Caco-2 (cell line): Measurements from ENCODE around the gene PTPA. TPM values are rescaled to one million over a fixed set of nuclear protein-coding genes. Genes with fewer than 3 reads are reported as not detected.

Experiments
- BruUV-seq: library from RNA; stranded (reverse); fragments of 400-500 nt; replicated peaks from 2 replicates; lab custom pipeline; 2021; lab: Mats Ljungman, UMichigan
- CTCF ChIA-PET: fragments of 300-600 bp; sonication (Branson Sonifier 250); formaldehyde crosslinking; loops from one replicate; lab custom pipeline; 2022; ENCODE audit warnings: antibody characterized with exemption; lab: Charles Lee
- POLR2A ChIA-PET: fragments of 300-600 bp; sonication (Branson Sonifier 250); formaldehyde crosslinking; loops from one replicate; lab custom pipeline; 2022; ENCODE audit warnings: antibody characterized with exemption; lab: Charles Lee
- DNase-seq, 2 experiments: peaks; one replicate each; pipeline versions ENCODE4 v3.0.0 to v3.0.0-alpha.2; 2020 to 2022
- H3K27me3 ChIP-seq: replicated peaks from 2 replicates; pipeline ENCODE4 v1.6.0; 2011; ENCODE audit warnings: low read length; ENCODE audit not compliant: control insufficient read depth, insufficient read depth
- H3K36me3 ChIP-seq: 2 replicates; pipeline ENCODE4 v1.5.1; 2011; ENCODE audit warnings: low read length; ENCODE audit not compliant: control insufficient read depth, insufficient read depth
- H3K4me1 ChIP-seq: fragments of 250-450 bp; sonication (Bioruptor Pico); 2 replicates; pipeline ENCODE4 v1.5.1; 2020; ENCODE audit warnings: mild to moderate bottlenecking
- H3K4me3 ChIP-seq: 2 replicates; pipeline ENCODE4 v1.5.1; 2011; ENCODE audit warnings: low read depth, mild to moderate bottlenecking, control low read depth, low read length
- H3K9me3 ChIP-seq: fragments of 250-450 bp; sonication (Bioruptor Pico); 2 replicates; pipeline ENCODE4 v1.5.1; 2020; ENCODE audit warnings: mild to moderate bottlenecking, moderate library complexity
- H3K27ac Mint-ChIP-seq: one replicate; pipeline ENCODE4 v1.8.0; 2022; ENCODE audit warnings: mixed read lengths; ENCODE audit not compliant: unreplicated experiment
- H3K27me3 Mint-ChIP-seq: one replicate; pipeline ENCODE4 v1.8.0; 2022; ENCODE audit warnings: mixed read lengths; ENCODE audit not compliant: insufficient read depth, unreplicated experiment
- H3K36me3 Mint-ChIP-seq: one replicate; pipeline ENCODE4 v1.8.0; 2022; ENCODE audit warnings: mild to moderate bottlenecking, mixed read lengths; ENCODE audit not compliant: insufficient read depth, unreplicated experiment
- H3K4me1 Mint-ChIP-seq: one replicate; pipeline ENCODE4 v1.8.0; 2022; ENCODE audit warnings: low read depth, mixed read lengths; ENCODE audit not compliant: unreplicated experiment
- H3K4me3 Mint-ChIP-seq: one replicate; pipeline ENCODE4 v1.8.0; 2022; ENCODE audit warnings: mild to moderate bottlenecking, moderate library complexity, mixed read lengths; ENCODE audit not compliant: unreplicated experiment
- H3K9me3 Mint-ChIP-seq: one replicate; pipeline ENCODE4 v1.8.0; 2022; ENCODE audit warnings: mixed read lengths; ENCODE audit not compliant: unreplicated experiment
- CTCF ChIP-seq, 2 experiments: fragments of 200-600 bp in 1 of 2; IDR thresholded peaks; 1 replicate in 1 of 2; 2 replicates in 1 of 2; pipeline versions ENCODE4 v1.5.1 to v1.8.0; 2011 to 2022; ENCODE audit warnings: antibody characterized with exemption in 1 of 2, control low read depth in 1 of 2, inconsistent platforms in 1 of 2, low read depth in 1 of 2, low read length in 1 of 2, mild to moderate bottlenecking in 1 of 2, moderate library complexity in 1 of 2; ENCODE audit not compliant: insufficient read depth in 1 of 2, severe bottlenecking in 1 of 2, unreplicated experiment in 1 of 2
- intact Hi-C: fragments of 100-400 bp; cut with micrococcal nuclease; formaldehyde crosslinking; loops from one replicate; pipeline ENCODE4 v1.10.0; 2022; ENCODE audit not compliant: unreplicated experiment
- total RNA-seq: library from RNA; stranded (reverse); gene quantifications from 2 replicates; pipeline ENCODE4 v1.2.3, GENCODE V29; 2022

The PTPA gene
- total RNA-seq, 1 experiment from 2014 or later: 100 TPM

GRCh38 chr9:129138476-129139232, 27.4 kb downstream of the PTPA start:
- no peaks in the 10 kb centered on the region for H3K9me3 Mint-ChIP-seq
- peaks cover 23% of the 10 kb centered on the region for H3K4me1 Mint-ChIP-seq
- Histone ChIP-seq H3K36me3 (peaks cover 3% of the 10 kb centered on the region), H3K9me3 (no peaks in the 10 kb centered on the region), H3K27me3 (no peaks in the 10 kb centered on the region), H3K4me1 (peaks cover 39% of the 10 kb centered on the region), H3K4me3 (no peak overlapping the region)
- H3K27ac Mint-ChIP-seq: peak overlapping the region; percentile 95
- ChIA-PET CTCF (interaction anchor here (0.6 to 2.6 kb wide), 13 partner anchors 9 to 634 kb away, joined by 3 to 8 read pairs (median 4); partner anchors contain the start of gene IER5L), POLR2A (interaction anchor here (0.8 to 0.9 kb wide), 2 partner anchors 39 to 358 kb away, joined by 3 read pairs; partner anchors contain the start of gene IER5L)
- no peaks in the 10 kb centered on the region for H3K27me3 Mint-ChIP-seq
- TF ChIP-seq CTCF (IDR thresholded peaks at IDR 0.05; ENCODE audit: insufficient read depth in 1 of 2, low read depth in 1 of 2, low read length in 1 of 2, severe bottlenecking in 1 of 2, unreplicated experiment in 1 of 2): no peak
- DNase-seq: no peak
- H3K4me3 Mint-ChIP-seq: peak overlapping the region; percentile 64
- H3K36me3 Mint-ChIP-seq: peaks cover 34% of the 10 kb centered on the region
- BruUV-seq: no TSS peak
- intact Hi-C loops: loop anchor here (1.0 to 2.0 kb wide), 2 partner anchors 37 to 472 kb away; no protein-coding TSS in a partner anchor

- peak; percentile 78 to 80 for DNase-seq
- Mint-ChIP-seq H3K27me3 (no peaks in the 10 kb centered on the region), H3K4me1 (peaks cover 29% of the 10 kb centered on the region), H3K9me3 (no peaks in the 10 kb centered on the region), H3K4me3 (peak overlapping the region; percentile 64), H3K27ac (peak overlapping the region; percentile 95), H3K36me3 (peaks cover 40% of the 10 kb centered on the region)
- intact Hi-C loops: loop anchor here (1.0 to 2.0 kb wide), 2 partner anchors 36 to 471 kb away; no protein-coding TSS in a partner anchor
- peak; percentile 81 to 91 for TF ChIP-seq CTCF (IDR thresholded peaks at IDR 0.05; ENCODE audit: insufficient read depth in 1 of 2, low read depth in 1 of 2, low read length in 1 of 2, severe bottlenecking in 1 of 2, unreplicated experiment in 1 of 2)
- no TSS peak for BruUV-seq
- CTCF ChIA-PET: interaction anchor here (0.6 to 2.6 kb wide), 16 partner anchors 8 to 643 kb away, joined by 3 to 8 read pairs (median 4); partner anchors contain the start of gene IER5L
- POLR2A ChIA-PET: interaction anchor here (0.6 to 0.9 kb wide), 4 partner anchors 39 to 1176 kb away, joined by 3 read pairs; partner anchors contain the start of gene IER5L
- H3K9me3 ChIP-seq: no peaks in the 10 kb centered on the region
- H3K4me3 ChIP-seq: no peak overlapping the region
- H3K4me1 ChIP-seq: peaks cover 46% of the 10 kb centered on the region
- H3K36me3 ChIP-seq: peaks cover 5% of the 10 kb centered on the region
- H3K27me3 ChIP-seq: no peaks in the 10 kb centered on the region
These were observed 28.2 kb downstream of the PTPA start for GRCh38 chr9:129139233-129139992.

- Histone ChIP-seq H3K9me3 (no peaks in the 10 kb centered on the region), H3K27me3 (no peaks in the 10 kb centered on the region), H3K4me1 (peaks cover 51% of the 10 kb centered on the region), H3K4me3 (peak overlapping the region; percentile 21), H3K36me3 (peaks cover 5% of the 10 kb centered on the region)
- peak; percentile 41 to 85 for DNase-seq
- Mint-ChIP-seq H3K4me1 (peaks cover 29% of the 10 kb centered on the region), H3K4me3 (peak overlapping the region; percentile 64), H3K36me3 (peaks cover 38% of the 10 kb centered on the region), H3K9me3 (no peaks in the 10 kb centered on the region), H3K27ac (peak overlapping the region; percentile 95), H3K27me3 (no peaks in the 10 kb centered on the region)
- TF ChIP-seq CTCF (IDR thresholded peaks at IDR 0.05; ENCODE audit: insufficient read depth in 1 of 2, low read depth in 1 of 2, low read length in 1 of 2, severe bottlenecking in 1 of 2, unreplicated experiment in 1 of 2): peak in 1 of 2 experiments; percentile 0
- intact Hi-C loops: loop anchor here (1.0 to 2.0 kb wide), 2 partner anchors 35 to 471 kb away; no protein-coding TSS in a partner anchor
- POLR2A ChIA-PET: interaction anchor here (0.6 to 0.9 kb wide), 3 partner anchors 235 to 1175 kb away, joined by 3 read pairs; no protein-coding TSS in a partner anchor
- CTCF ChIA-PET: interaction anchor here (0.6 to 2.6 kb wide), 8 partner anchors 8 to 643 kb away, joined by 3 to 8 read pairs (median 6); partner anchors contain the start of gene IER5L
- BruUV-seq: TSS peak; percentile 71
These were observed 28.8 kb downstream of the PTPA start for GRCh38 chr9:129139993-129140396.
